Panc1 (cell line): Measurements from ENCODE around the gene ARMH2. TPM values are rescaled to one million over a fixed set of nuclear protein-coding genes. Genes with fewer than 3 reads are reported as not detected.
A peak's percentile ranks its signal among the peaks of the same experiment; 100 is the strongest.

ENCODE experiments used
- ATAC-seq: fragments of 200-7000 bp; cut with Tn5 transposase; 2 replicates; pipeline ENCODE4 v1.9.1; 2020; ENCODE audit warnings: mild to moderate bottlenecking, moderate library complexity
- BruUV-seq: library from RNA; stranded (reverse); fragments of 400-500 nt; replicated peaks from 2 replicates; lab custom pipeline; 2021; lab: Mats Ljungman, UMichigan
- CTCF ChIA-PET: fragments of 300-600 bp; sonication (Branson Sonifier 250); formaldehyde crosslinking; loops from one replicate; lab custom pipeline; 2022; ENCODE audit warnings: antibody characterized with exemption; lab: Charles Lee
- POLR2A ChIA-PET: fragments of 300-600 bp; sonication (Branson Sonifier 250); formaldehyde crosslinking; loops from one replicate; lab custom pipeline; 2022; ENCODE audit warnings: antibody characterized with exemption; lab: Charles Lee
- DNase-seq: peaks from one replicate; pipeline ENCODE4 v3.0.0-alpha.2; 2010; ENCODE audit warnings: low read depth, low spot score
- H3K27ac ChIP-seq: 2 replicates; pipeline ENCODE4 v1.5.1; 2011; ENCODE audit warnings: mild to moderate bottlenecking, low read length, inconsistent platforms
- H3K27me3 ChIP-seq: fragments of 200-500 bp; sonication (Bioruptor generic); 2 replicates; pipeline ENCODE4 v1.6.0; 2014; ENCODE audit warnings: low read length, inconsistent platforms; ENCODE audit not compliant: control insufficient read depth, insufficient read depth
- H3K36me3 ChIP-seq: fragments of 200-500 bp; sonication (Bioruptor generic); 2 replicates; pipeline ENCODE4 v1.5.1; 2014; ENCODE audit warnings: inconsistent platforms, mild to moderate bottlenecking, low read length, moderate library complexity; ENCODE audit not compliant: control insufficient read depth, insufficient read depth
- H3K4me1 ChIP-seq: 2 replicates; pipeline ENCODE4 v1.5.1; 2011; ENCODE audit warnings: inconsistent platforms, mild to moderate bottlenecking, low read length, moderate library complexity; ENCODE audit not compliant: control insufficient read depth, insufficient read depth
- H3K4me3 ChIP-seq, 2 experiments: 2 replicates each; pipeline ENCODE4 v1.5.1; 2011 to 2012; ENCODE audit warnings: low read depth in 2 of 2, low read length in 2 of 2, mild to moderate bottlenecking in 2 of 2, inconsistent platforms in 1 of 2, moderate library complexity in 1 of 2
- H3K9me3 ChIP-seq: fragments of 200-500 bp; sonication (Bioruptor generic); 2 replicates; pipeline ENCODE4 v1.5.1; 2014; ENCODE audit warnings: low read depth, mild to moderate bottlenecking, inconsistent platforms, low read length, moderate library complexity; ENCODE audit not compliant: control insufficient read depth, insufficient read depth
- CTCF ChIP-seq: fragments of 450-650 bp; IDR thresholded peaks from 2 replicates; pipeline ENCODE4 v1.5.1; 2017; ENCODE audit warnings: mild to moderate bottlenecking
- POLR2AphosphoS5 ChIP-seq: IDR thresholded peaks from 2 replicates; pipeline ENCODE4 v1.6.1; 2012; ENCODE audit warnings: mild to moderate bottlenecking, low read depth, low read length, moderate library complexity
- REST ChIP-seq, 2 experiments: IDR thresholded peaks; 2 replicates each; pipeline ENCODE4 v1.6.1; 2011 to 2012; ENCODE audit warnings: low read depth in 2 of 2, control low read depth in 1 of 2, low read length in 1 of 2, mild to moderate bottlenecking in 1 of 2, moderate library complexity in 1 of 2; ENCODE audit not compliant: insufficient read depth in 1 of 2
- SIN3A ChIP-seq: IDR thresholded peaks from 2 replicates; pipeline ENCODE4 v1.6.1; 2012; ENCODE audit warnings: low read depth, mild to moderate bottlenecking, low read length, moderate library complexity, borderline replicate concordance; ENCODE audit not compliant: insufficient read depth
- TCF7L2 ChIP-seq: IDR thresholded peaks from 2 replicates; pipeline ENCODE4 v1.6.1; 2011; ENCODE audit warnings: mild to moderate bottlenecking, low read depth, low read length, inconsistent platforms
- in situ Hi-C: cut with HindIII; loops from 2 replicates; pipeline ENCODE4 v1.10.0; 2016; ENCODE audit warnings: low sequenced_read_pairs, low pct_unique_long_range_greater_than_20kb
- intact Hi-C: fragments of 100-400 bp; cut with micrococcal nuclease; formaldehyde crosslinking; loops from one replicate; pipeline ENCODE4 v1.10.0; 2022; ENCODE audit not compliant: unreplicated experiment
- total RNA-seq: library from RNA; stranded (reverse); gene quantifications from one replicate; pipeline ENCODE4 v1.2.1, GENCODE V29; 2021; ENCODE audit not compliant: unreplicated experiment

ARMH2 gene
- total RNA-seq, 1 experiment from 2014 or later, result not detected

- ChIA-PET CTCF (no interaction called here), POLR2A (interaction anchor here (0.6 kb wide), 1 partner anchor 58 kb away, joined by 14 read pairs; no protein-coding TSS in a partner anchor)
- intact Hi-C loops (no loop called here), in situ Hi-C loops (no loop called here)
- ATAC-seq (no peak), DNase-seq (no peak)
- peaks cover 22% of the 10 kb centered on the region; the same call in 1 of the 2 replicates for H3K36me3 ChIP-seq
- H3K4me3 ChIP-seq, result no peak overlapping the region
- H3K27ac ChIP-seq, result no peak overlapping the region
- no TSS peak for BruUV-seq
- no peaks in the 10 kb centered on the region for H3K27me3 ChIP-seq
- TF ChIP-seq REST (IDR thresholded peaks at IDR 0.05; ENCODE audit: insufficient read depth in 1 of 2, low read depth in 2 of 2, low read length in 1 of 2), result no peak
- TF ChIP-seq TCF7L2, result no peak
- TF ChIP-seq POLR2AphosphoS5, result no peak
- TF ChIP-seq CTCF, result no peak
- TF ChIP-seq SIN3A, result no peak
- H3K4me1 ChIP-seq, result peaks cover 26% of the 10 kb centered on the region; the same call in 1 of the 2 replicates
- no peaks in the 10 kb centered on the region for H3K9me3 ChIP-seq
These were observed 20.6 kb downstream of the ARMH2 start for GRCh38 chr6:24778121-24778520.

- peak overlapping the region in 1 of 2 experiments; percentile 99; a peak in 3 of 4 replicates for H3K4me3 ChIP-seq
- no peak for DNase-seq
- intact Hi-C loops, result no loop called here
- TF ChIP-seq TCF7L2, result no peak
- TF ChIP-seq SIN3A, result no peak
- TF ChIP-seq REST (IDR thresholded peaks at IDR 0.05; ENCODE audit: insufficient read depth in 1 of 2, low read depth in 2 of 2, low read length in 1 of 2), result no peak
- no peak for TF ChIP-seq CTCF
- TF ChIP-seq POLR2AphosphoS5, result no peak
- ChIA-PET CTCF (no interaction called here), POLR2A (no interaction called here)
- peaks cover 14% of the 10 kb centered on the region; the same call in 1 of the 2 replicates for H3K36me3 ChIP-seq
- H3K27ac ChIP-seq, result no peak overlapping the region; the same call in 1 of the 2 replicates
- H3K27me3 ChIP-seq, result no peaks in the 10 kb centered on the region
- in situ Hi-C loops, result no loop called here
- no peaks in the 10 kb centered on the region for H3K9me3 ChIP-seq
- ATAC-seq, result no peak
- no TSS peak for BruUV-seq
- peaks cover 26% of the 10 kb centered on the region; the same call in 1 of the 2 replicates for H3K4me1 ChIP-seq
These were observed 21.5 kb downstream of the ARMH2 start for GRCh38 chr6:24777227-24777626.
